ENCODE results near the gene TOMM20.

GRCh38 chr1:235129774-235130570, 1.3 kb upstream of the TOMM20 start:
- TF ChIP-seq CTCF (IDR thresholded peaks at IDR 0.05) (no peak), EZH2 (IDR thresholded peaks at IDR 0.05; ENCODE audit: borderline replicate concordance, insufficient read depth, low read depth, low read length, poor library complexity, severe bottlenecking) (no peak)

Data from B cell (primary cell).